C4-2B (cell line): Measurements from ENCODE around the gene PARD3B.

Experiments
- ZFX ChIP-seq: fragments of 450-650 bp; IDR thresholded peaks from 2 replicates; pipeline ENCODE4 v1.6.1; 2017
- TF ChIP-seq, protein P1 (sequence below): fragments of 450-650 bp; conservative IDR thresholded peaks from 2 replicates; pipeline ENCODE4 v1.5.1; 2017; ENCODE audit warnings: mild to moderate bottlenecking

DNA sequence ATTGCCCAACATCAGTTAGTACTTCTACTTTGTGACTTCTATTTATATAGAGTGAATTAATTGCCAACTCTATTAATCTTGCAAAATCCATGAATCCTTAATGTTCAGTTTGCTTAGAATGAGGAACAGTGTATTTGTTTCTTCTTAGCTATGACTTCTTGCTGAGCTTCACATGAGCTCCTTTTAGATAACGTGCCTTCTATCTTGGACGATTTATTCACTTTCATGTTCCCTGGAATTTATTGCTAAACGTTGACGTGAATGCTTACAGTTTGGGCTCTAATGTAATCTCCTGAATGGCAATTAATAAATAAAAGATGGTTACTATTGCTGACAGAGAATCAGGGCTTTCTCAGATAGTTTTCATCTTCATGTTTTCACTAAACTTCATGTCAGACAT lies 752.6 kb downstream of the PARD3B start:
- TF ChIP-seq, protein P1, sequence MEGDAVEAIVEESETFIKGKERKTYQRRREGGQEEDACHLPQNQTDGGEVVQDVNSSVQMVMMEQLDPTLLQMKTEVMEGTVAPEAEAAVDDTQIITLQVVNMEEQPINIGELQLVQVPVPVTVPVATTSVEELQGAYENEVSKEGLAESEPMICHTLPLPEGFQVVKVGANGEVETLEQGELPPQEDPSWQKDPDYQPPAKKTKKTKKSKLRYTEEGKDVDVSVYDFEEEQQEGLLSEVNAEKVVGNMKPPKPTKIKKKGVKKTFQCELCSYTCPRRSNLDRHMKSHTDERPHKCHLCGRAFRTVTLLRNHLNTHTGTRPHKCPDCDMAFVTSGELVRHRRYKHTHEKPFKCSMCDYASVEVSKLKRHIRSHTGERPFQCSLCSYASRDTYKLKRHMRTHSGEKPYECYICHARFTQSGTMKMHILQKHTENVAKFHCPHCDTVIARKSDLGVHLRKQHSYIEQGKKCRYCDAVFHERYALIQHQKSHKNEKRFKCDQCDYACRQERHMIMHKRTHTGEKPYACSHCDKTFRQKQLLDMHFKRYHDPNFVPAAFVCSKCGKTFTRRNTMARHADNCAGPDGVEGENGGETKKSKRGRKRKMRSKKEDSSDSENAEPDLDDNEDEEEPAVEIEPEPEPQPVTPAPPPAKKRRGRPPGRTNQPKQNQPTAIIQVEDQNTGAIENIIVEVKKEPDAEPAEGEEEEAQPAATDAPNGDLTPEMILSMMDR = no peak
- no peak for TF ChIP-seq ZFX
